SKM-1 (cell line): ENCODE results near the gene FGD1.
"Not testable (repeated sequence)": the region's sequence is repeated elsewhere in the genome, so short reads cannot be mapped to it uniquely, and the experiment has no call there.

ENCODE experiments used
- DNase-seq: peaks from one replicate; lab custom pipeline; 2025; ENCODE audit not compliant: unreplicated experiment; lab: John Stamatoyannopoulos, UW

Gene FGD1

DNA sequence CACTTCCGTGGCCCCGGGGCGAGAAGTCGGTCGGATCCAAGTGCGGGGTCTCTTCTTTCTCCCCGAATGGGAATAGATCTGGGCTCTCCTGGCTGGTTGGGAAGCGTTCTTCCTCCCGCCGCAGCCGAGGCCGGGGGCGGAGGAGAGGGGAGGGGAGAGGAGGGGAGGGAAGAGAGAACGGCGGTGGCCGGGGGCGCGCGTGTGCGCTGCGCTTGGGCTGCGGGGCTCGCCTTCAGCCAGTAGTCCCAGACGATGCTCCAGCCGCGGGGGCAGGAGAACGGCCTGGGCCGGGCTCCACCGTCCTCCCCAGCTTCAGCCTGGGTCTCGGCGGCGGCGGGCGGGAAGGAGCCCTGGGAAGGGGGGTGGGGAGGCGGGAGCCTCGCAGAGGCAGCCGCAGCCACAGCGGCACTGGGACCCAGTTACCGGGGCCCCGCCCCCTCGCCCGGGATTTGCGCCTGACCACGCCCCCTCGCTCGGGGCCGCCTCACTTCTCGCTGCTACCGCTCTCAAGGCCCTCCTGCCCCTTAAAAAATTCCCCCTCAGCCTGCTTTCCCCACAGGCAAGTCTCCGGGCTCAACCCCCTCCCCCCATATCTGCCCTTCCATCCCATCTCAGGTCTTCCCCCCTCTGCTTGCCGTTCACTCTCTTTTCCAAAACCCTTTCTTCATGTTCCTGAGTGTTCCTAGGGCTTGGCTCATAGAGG, at the start of gene FGD1:
Gene FGD1, minus strand, starts transcription at position 421 of the 703 bp plus-strand sequence. CDS start 802 bp downstream, outside the sequence.
- DNase-seq, result no peak

DNA sequence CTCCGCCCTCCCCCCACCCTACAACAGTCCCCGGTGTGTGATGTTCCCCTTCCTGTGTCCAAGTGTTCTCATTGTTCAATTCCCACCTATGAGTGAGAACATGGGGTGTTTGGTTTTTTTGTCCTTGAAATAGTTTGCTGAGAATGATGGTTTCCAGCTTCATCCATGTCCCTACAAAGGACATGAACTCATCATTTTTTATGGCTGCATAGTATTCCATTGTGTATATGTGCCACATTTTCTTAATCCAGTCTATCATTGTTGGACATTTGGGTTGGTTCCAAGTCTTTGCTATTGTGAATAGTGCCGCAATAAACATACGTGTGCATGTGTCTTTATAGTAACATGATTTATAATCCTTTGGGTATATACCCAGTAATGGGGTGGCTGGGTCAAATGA, 46.2 kb upstream of the FGD1 start:
- not testable (repeated sequence) for DNase-seq

GRCh38 chrX:54540289-54540688, 44.3 kb upstream of the FGD1 start:
- DNase-seq, result no peak

DNA sequence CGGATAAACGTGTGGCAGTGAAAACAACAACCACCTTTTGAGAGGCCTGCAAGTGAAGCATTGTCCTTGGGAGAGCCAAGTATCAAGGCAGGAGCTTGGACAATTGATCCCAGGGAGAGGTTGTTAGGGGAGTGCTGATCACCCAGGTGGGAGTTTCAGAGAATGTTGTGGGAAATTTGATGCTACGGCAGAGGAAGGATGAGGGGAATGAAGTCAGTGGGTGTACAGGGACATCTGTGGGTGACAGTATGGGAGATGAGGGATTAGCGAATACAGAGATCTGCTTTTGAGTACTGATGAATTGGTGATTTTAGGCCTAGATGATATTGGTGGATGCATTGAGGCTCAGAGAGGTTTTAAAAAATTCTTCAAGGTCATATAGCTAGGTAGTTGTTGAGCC, 38.2 kb upstream of the FGD1 start:
- no peak for DNase-seq

DNA sequence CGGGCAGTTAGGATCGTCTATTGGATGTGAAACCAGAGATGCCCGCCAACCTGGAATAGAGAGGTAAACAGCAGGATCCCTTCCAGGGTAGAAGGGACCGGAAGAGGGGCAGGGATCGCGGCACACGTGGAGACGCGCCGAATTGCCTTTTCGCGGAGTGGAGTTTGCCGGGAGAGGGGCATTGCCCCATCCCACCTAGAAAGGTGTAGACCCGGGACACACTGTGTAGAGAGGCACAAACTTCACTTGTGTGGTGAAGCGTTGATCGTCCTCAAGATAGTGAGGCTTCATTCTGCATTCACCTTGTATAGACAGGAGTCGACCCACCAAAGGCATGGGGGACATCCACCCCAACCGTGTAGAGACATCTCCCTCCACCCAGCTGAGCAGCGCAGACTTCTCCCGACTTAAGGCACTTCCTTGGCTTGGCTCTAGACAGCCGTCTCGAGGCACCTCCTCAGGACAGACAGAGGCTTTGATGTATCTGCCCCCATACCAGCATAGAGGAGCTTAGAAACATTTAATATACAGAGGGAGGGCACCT, 34.4 kb upstream of the FGD1 start:
- no peak for DNase-seq

DNA sequence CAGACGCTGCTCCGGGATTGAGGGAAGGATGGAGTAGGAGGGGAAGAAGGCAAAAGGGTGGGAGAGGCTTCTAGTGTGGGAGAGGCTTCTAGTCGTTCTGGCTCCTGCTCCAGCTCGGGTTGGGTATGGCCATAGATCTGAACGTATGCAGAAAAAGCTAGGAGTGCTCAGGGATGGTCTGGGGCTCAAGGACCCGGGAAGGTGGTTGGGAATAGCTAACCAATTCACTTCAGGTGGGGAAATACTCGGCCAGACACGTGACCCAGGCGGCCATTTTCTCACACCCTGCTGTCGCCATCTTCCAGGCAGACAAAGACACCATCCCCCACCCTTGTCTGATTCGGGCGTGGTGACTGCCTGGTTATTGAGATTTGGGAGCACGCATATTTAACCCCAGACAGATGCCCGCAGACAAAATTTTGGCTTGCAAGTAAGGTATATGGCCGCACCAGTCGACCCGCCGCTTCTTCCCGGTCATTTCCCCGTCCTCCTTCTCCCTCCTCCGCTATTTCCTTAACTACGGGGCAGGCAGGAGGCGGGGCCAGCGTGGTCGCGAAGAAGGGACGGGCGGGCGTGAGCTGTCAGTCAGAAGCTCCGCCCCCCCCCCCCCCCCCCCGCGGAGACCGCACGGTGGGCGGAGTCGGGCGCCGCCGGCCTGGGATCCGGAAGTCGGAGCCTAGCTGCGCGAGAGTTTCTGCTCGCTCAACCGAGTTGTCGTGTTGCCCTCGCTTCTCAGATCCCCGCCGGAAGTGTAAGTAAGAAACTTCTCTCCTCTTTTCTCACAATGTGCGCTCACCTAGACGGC, 33.7 kb upstream of the FGD1 start, which contains the start of gene GNL3L:
Gene GNL3L, plus strand, starts transcription at position 668 of the 805 bp plus-strand sequence. CDS start 2,348 bp downstream, outside the sequence.
- peak; percentile 61 for DNase-seq

DNA sequence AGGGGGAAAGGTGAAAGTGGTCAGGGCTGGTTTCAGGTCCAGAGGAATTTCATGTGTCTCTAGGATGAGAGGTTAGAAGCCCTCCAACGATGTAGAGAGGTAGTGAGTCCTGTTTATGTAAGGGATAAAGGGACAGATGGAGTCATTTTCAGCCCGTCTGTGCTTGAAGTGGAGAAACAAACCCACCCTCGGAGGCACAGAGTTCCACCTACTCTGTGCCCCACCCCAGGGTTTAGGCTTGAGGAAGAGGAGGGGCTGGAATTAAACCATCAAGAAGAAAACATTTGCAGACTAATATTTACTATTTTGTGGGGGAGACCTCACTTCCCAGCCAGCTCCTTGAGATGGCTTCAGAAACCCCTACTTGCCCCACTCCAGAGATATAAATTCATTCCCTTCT, 33.1 kb upstream of the FGD1 start:
- no peak for DNase-seq

DNA sequence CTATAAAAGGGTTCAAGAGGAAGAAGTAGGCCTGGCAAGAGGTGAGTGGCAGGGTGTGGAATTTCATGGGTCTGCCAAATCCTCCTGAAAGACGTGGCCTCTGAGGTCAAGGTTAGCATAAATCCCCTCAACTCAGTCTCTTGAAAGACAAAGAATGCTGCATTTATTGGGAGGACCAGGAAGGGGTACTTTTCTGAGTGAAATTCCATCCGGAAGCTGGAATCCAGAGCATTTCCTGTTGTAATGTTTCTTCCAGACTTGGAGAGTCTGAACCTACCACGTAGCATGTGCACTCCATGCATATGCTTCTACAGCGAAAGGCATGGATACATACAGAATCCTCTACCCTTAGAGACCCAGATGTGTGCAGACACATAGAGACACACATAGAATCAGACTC, 13.4 kb upstream of the FGD1 start:
- DNase-seq, result no peak

DNA sequence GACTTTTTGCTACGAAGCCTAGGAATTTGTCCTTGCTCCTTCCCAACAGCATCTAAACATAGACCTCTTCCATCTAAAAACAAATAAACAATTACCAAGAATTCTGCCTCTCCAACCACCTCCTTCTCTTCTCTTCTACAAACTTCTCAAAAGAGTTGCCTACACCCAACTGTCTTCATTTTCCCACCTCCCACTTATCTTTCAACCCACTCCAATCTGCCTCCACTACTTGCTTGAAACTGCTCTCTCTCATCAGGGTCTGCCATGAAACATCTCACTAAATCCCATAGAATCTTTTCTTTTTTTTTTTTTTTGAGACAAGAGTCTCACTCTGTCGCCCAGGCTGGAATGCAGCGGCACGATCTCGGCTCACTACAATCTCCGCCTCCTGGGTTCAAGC, 902 bp upstream of the FGD1 start:
- no peak for DNase-seq

DNA sequence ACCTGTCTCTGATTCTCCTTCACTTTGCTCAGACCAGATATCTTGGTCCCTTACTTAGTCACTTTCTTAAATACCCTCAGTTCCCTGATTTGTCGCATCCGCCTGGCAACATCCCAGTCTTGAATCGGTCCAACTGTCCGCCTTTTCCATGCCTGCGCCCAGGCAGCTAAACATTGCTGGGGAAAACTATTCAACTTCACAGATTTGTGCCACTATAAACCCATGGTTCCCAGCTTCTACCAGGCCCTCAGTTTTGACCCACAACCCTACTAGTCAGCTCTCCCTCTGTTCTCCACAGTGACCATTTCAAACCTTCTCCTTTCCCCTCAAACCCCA, 451 bp upstream of the FGD1 start:
- DNase-seq, result no peak

- no peak for DNase-seq
Measured at GRCh38 chrX:54494989-54495813, 833 bp downstream of the FGD1 start.

DNA sequence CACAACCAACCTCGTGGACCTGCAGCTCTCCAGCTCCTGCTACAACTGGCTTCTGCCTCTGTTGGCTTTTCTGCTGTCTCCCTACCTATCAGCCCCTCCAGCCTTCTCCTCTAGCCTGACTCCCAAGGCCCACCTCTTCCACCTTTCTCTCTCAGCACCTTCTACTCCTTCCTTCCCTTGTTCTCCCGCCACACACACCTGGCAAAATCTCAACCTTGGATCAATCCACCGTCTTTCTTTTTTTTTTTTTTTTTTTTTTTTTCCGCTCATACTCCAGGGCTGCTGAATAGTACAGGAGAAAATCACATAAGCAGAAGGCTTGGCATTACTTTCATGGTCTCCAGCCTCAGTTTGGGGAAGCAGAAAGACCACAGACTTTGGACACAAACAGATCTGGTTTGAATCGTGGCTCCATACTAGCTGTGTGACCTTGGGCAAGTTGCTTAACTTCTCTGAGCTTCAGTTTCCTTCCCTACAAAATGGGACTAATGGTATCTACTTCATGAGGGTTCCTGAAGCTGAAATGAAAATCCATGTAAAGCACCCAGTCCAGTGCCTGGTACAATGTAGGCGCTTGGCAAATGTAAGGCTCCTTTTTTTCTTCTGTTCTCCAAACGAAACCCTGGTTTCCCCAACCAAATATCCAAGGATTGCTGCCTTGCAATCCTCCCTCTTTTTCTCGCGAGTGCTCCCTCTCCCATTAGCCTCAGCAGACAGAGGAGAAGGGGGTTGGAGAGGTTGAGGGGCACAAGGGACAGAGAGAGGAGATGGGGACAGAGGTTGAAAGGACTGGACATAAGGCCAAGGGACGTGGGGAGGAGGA, 1.7 kb downstream of the FGD1 start:
- no peak for DNase-seq

- no peak for DNase-seq
Measured at GRCh38 chrX:54492340-54492739, 3.7 kb downstream of the FGD1 start.

DNA sequence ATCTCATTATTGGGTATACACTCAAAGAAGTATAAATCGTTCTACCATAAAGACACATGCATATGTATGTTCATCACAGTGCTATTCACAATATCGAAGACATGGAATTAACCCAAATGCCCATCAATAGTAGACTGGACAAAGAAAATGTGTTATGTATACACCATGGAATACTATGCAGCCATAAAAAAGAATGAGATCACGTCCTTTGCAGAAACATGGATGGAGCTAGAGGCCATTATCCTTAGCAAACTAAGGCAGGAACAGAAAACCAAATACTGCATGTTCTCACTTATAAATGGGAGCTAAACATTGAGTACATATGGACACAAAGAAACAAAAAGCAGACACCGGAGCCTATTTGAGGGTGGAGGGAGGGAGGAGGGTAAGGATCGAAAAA, 6.2 kb downstream of the FGD1 start:
- not testable (repeated sequence) for DNase-seq

DNA sequence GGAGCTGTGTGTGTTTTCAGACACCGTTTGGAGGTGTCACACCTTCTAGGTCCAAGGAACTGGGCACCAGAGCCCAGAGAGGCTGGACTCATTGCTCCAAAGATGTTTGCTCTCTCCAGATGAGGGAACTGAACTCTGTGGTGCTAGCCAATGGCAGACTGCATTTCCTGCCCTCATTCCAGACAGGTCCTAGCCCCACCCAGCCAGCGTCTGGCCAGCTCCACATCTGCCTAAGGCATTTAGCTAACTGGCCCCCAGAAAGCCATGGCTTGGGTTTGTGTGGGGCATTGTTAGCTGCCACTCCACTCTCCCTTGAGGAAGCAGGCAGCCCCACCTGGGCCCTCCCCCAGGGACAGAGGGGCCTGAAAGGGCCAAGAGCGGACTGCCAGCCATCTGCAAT, 11.4 kb downstream of the FGD1 start:
- no peak for DNase-seq

DNA sequence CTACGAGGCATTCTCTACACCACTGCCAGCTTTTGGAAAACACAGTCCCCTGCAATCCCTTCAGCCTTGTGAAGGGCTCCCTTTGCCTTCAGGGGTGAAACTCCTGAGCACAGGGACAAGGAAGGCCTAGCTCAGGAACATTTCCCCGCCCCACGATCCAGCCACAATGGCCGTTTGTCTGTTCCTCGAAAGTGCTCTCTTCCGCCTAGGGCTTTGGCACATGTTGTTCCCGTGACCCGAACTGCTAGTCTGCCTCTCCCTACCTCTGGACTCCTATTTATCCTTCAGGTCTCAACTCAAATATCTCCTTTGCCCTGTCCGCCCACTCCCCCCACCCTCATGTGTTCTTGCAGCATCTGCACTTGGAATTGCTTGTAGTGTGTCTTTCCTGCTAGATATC, 12.1 kb downstream of the FGD1 start:
- DNase-seq, result no peak

- DNase-seq, result no peak
Measured at GRCh38 chrX:54482839-54483593, 13.0 kb downstream of the FGD1 start.

DNA sequence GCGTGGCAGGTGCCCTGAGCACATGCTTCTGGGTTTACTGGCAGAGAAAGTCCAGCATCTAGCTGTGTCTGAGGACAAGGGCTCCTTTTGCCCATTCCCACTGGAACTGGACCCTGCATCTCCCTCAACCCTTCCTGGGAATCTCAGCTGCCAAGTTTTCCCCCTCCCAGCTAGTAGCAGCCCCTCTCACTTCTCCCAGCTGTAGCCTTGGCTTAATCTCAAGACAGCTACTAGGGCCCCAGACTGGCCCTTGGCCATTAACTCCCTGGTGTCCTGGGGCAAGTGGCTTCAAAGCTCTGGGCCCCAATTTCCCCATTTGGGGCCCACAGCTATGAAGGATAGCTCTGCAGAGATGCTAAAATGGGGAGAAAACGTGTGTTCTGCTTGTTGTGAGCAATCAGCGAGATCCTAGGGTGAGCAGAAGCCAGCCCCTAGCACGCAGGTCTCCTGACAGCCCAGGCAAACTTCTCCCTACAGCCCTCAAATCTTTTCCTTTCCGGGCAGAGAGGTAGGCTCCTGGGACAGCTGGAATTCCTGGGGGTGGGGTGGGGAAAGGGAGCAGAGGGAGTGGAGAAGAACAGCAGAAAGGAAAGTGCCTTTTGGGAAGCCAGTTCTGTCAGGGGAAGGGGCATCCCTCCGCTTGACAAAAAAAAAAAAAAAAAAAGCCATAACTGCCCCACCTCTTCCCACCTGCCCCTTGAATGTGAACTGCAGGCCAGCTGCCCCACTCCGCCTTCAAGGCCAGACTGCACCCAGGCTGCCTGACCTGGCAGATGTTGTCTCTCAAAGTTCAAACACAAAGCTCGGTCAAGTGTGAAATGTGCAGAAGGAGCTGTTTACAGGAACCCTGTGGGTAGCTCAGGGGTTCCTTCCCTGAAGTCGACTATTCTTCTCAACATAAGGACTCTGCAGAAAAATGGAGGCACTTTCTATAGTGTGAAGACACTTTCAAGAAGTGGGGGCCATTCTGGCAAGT, 16.6 kb downstream of the FGD1 start:
- DNase-seq, result no peak
